Neural crest cell (in vitro differentiated cells): ENCODE measurements around the gene CYYR1. TPM values are rescaled to one million over a fixed set of nuclear protein-coding genes. Genes with fewer than 3 reads are reported as not detected.

Source experiments
- DNase-seq: peaks from one replicate; pipeline ENCODE4 v3.0.0; 2021; ENCODE audit warnings: low read depth, mixed read lengths, low spot score
- H3K27ac Mint-ChIP-seq: one replicate; pipeline ENCODE4 v1.8.0; 2021; ENCODE audit warnings: mild to moderate bottlenecking, mixed read lengths; ENCODE audit not compliant: unreplicated experiment
- H3K27me3 Mint-ChIP-seq: 2 replicates; pipeline ENCODE4 v1.8.0; 2021; ENCODE audit warnings: low read depth, mild to moderate bottlenecking, mixed read lengths
- H3K36me3 Mint-ChIP-seq: 2 replicates; pipeline ENCODE4 v1.8.0; 2021; ENCODE audit warnings: low read depth, mild to moderate bottlenecking, mixed read lengths
- H3K4me1 Mint-ChIP-seq: 2 replicates; pipeline ENCODE4 v1.8.0; 2021; ENCODE audit warnings: mixed read lengths
- H3K4me3 Mint-ChIP-seq: one replicate; pipeline ENCODE4 v1.8.0; 2021; ENCODE audit warnings: mild to moderate bottlenecking, mixed read lengths
- H3K9me3 Mint-ChIP-seq: 2 replicates; pipeline ENCODE4 v1.8.0; 2021; ENCODE audit warnings: mixed read lengths
- CTCF ChIP-seq: fragments of 200-600 bp; sonication (generic); conservative IDR thresholded peaks from 2 replicates; pipeline ENCODE4 v1.5.0; 2021; ENCODE audit warnings: antibody characterized with exemption, mild to moderate bottlenecking
- total RNA-seq: library from RNA; stranded (reverse); gene quantifications from 2 replicates; pipeline ENCODE4 v1.2.1, GENCODE V29; 2021

CYYR1 gene
- total RNA-seq, 1 donor from 2014 or later: 18.2 TPM

GRCh38 chr21:26453267-26453666 lies 119.8 kb downstream of the CYYR1 start:
- no peaks in the 10 kb centered on the region for H3K36me3 Mint-ChIP-seq
- no peaks in the 10 kb centered on the region for H3K27me3 Mint-ChIP-seq
- H3K4me1 Mint-ChIP-seq: peaks cover 10% of the 10 kb centered on the region
- TF ChIP-seq CTCF: no peak
- DNase-seq: no peak
- H3K9me3 Mint-ChIP-seq: peaks cover 2% of the 10 kb centered on the region
- H3K4me3 Mint-ChIP-seq: no peak overlapping the region
- H3K27ac Mint-ChIP-seq: no peak overlapping the region

GRCh38 chr21:26451081-26451740 lies 121.9 kb downstream of the CYYR1 start:
- TF ChIP-seq CTCF: no peak
- no peak overlapping the region for H3K27ac Mint-ChIP-seq

GRCh38 chr21:26449161-26449560 lies 123.9 kb downstream of the CYYR1 start:
- Mint-ChIP-seq H3K36me3 (no peaks in the 10 kb centered on the region), H3K4me3 (no peak overlapping the region), H3K27ac (no peak overlapping the region), H3K27me3 (no peaks in the 10 kb centered on the region), H3K4me1 (peaks cover 16% of the 10 kb centered on the region), H3K9me3 (no peaks in the 10 kb centered on the region)
- no peak for DNase-seq
- TF ChIP-seq CTCF: no peak

More at GRCh38 chr21:26451081-26451740, 121.9 kb downstream of the CYYR1 start:
- H3K4me3 Mint-ChIP-seq: no peak overlapping the region
- H3K27me3 Mint-ChIP-seq: no peaks in the 10 kb centered on the region
- H3K4me1 Mint-ChIP-seq: peaks cover 16% of the 10 kb centered on the region
- H3K9me3 Mint-ChIP-seq: no peaks in the 10 kb centered on the region
- DNase-seq: no peak
- no peaks in the 10 kb centered on the region for H3K36me3 Mint-ChIP-seq

- H3K36me3 Mint-ChIP-seq: no peaks in the 10 kb centered on the region
- no peaks in the 10 kb centered on the region for H3K27me3 Mint-ChIP-seq
- H3K9me3 Mint-ChIP-seq: no peaks in the 10 kb centered on the region
- no peak for TF ChIP-seq CTCF
- H3K27ac Mint-ChIP-seq: no peak overlapping the region
- H3K4me3 Mint-ChIP-seq: no peak overlapping the region
- peaks cover 16% of the 10 kb centered on the region for H3K4me1 Mint-ChIP-seq
- no peak for DNase-seq
These were observed 124.3 kb downstream of the CYYR1 start for GRCh38 chr21:26448751-26449150.

- Mint-ChIP-seq H3K27me3 (no peaks in the 10 kb centered on the region), H3K4me1 (peaks cover 16% of the 10 kb centered on the region), H3K9me3 (no peaks in the 10 kb centered on the region), H3K4me3 (no peak overlapping the region), H3K36me3 (no peaks in the 10 kb centered on the region), H3K27ac (no peak overlapping the region)
- no peak for TF ChIP-seq CTCF
- no peak for DNase-seq
These were observed 125.1 kb downstream of the CYYR1 start for GRCh38 chr21:26447932-26448475.
